GM12864 (cell line): ENCODE data around the gene KITLG.

Experiments
- DNase-seq: peaks from one replicate; pipeline ENCODE4 v3.0.0-alpha.2; 2011; ENCODE audit warnings: low read depth
- H3K4me3 ChIP-seq: 2 replicates; pipeline ENCODE4 v1.5.1; 2011; ENCODE audit warnings: mild to moderate bottlenecking, low read depth, low read length, control low read depth
- TF ChIP-seq, protein P1 (sequence below): IDR thresholded peaks from 2 replicates; pipeline ENCODE4 v1.5.1; 2011; ENCODE audit warnings: low read depth, mild to moderate bottlenecking, moderate library complexity, low read length, control low read depth, inconsistent platforms; ENCODE audit errors: missing control alignments

The KITLG gene

DNA sequence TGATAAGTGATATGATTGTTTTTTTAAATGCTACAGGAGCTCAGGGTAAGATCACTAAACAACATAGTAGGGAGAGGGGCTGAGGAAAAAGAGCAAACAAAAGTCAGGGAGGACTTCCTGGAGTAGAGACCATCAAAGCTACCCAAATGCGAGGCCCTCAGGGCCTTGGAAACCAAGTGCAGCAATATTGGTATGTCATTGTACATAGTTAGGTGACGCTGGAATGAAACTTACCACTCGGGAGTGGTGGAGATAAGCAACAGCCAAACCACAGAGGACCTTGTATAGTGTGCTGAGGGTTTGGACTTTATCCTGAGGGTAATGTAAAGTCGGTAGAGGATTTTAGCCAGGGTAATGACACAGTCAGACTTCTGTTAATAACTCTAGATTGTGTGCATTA lies 13.8 kb downstream of the KITLG start:
- no peak for DNase-seq
- TF ChIP-seq, protein P1, sequence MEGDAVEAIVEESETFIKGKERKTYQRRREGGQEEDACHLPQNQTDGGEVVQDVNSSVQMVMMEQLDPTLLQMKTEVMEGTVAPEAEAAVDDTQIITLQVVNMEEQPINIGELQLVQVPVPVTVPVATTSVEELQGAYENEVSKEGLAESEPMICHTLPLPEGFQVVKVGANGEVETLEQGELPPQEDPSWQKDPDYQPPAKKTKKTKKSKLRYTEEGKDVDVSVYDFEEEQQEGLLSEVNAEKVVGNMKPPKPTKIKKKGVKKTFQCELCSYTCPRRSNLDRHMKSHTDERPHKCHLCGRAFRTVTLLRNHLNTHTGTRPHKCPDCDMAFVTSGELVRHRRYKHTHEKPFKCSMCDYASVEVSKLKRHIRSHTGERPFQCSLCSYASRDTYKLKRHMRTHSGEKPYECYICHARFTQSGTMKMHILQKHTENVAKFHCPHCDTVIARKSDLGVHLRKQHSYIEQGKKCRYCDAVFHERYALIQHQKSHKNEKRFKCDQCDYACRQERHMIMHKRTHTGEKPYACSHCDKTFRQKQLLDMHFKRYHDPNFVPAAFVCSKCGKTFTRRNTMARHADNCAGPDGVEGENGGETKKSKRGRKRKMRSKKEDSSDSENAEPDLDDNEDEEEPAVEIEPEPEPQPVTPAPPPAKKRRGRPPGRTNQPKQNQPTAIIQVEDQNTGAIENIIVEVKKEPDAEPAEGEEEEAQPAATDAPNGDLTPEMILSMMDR = no peak
- no peak overlapping the region for H3K4me3 ChIP-seq

DNA sequence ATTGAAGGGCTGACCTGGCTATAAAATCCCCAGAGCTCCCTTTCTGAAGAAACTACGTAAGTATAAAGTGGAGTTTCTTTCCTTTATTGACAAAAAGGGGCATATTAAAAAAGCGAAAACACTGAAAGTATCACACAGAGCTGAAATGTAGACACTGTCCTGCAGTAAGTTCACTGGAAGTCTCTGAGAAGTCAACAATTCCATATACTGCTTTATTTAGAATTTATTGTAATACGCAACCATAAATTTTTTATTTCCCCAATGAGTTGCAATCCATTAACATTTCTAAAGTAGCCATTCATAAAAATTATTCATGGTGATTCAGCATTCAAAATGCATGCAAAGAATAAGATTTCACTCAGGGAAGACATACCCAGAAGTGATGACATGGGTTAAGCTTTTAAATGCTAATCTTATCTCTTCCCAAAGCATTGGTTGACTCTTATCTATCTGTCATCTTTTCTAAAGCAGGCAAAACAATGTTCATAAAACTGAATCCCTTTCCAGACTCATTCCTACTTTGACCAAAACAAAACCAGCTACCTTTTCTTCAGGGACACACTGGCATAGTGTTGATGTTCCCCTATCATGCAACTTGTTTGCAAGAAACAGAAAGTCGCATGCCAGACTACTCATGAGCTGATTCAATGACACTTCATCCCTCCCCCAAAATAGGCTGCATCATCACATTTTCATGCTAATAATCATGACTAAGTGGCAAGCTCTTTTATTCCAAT lies 17.3 kb downstream of the KITLG start:
- TF ChIP-seq, protein P1 = no peak
- no peak overlapping the region for H3K4me3 ChIP-seq
- DNase-seq = no peak

- DNase-seq = no peak
- H3K4me3 ChIP-seq = no peak overlapping the region
- TF ChIP-seq, protein P1 = no peak
Measured at GRCh38 chr12:88562151-88562550, 18.1 kb downstream of the KITLG start.

GRCh38 chr12:88559772-88560171 lies 20.5 kb downstream of the KITLG start:
- TF ChIP-seq, protein P1 = no peak
- H3K4me3 ChIP-seq = no peak overlapping the region
- DNase-seq = no peak

- H3K4me3 ChIP-seq = no peak overlapping the region
Measured at GRCh38 chr12:88559199-88559598, 21.1 kb downstream of the KITLG start.

GRCh38 chr12:88558340-88558867 lies 21.9 kb downstream of the KITLG start:
- no peak overlapping the region for H3K4me3 ChIP-seq
- no peak for DNase-seq
- TF ChIP-seq, protein P1 = no peak

More at GRCh38 chr12:88559199-88559598, 21.1 kb downstream of the KITLG start:
- TF ChIP-seq, protein P1 = no peak
- no peak for DNase-seq
